Measurements from ENCODE around the gene FOXC2. TPM values are rescaled to one million over a fixed set of nuclear protein-coding genes. Genes with fewer than 3 reads are reported as not detected.
A peak's percentile ranks its signal among the peaks of the same experiment; 100 is the strongest.

FOXC2 gene
- total RNA-seq, 1 donor from 2014 or later, result not detected

DNA sequence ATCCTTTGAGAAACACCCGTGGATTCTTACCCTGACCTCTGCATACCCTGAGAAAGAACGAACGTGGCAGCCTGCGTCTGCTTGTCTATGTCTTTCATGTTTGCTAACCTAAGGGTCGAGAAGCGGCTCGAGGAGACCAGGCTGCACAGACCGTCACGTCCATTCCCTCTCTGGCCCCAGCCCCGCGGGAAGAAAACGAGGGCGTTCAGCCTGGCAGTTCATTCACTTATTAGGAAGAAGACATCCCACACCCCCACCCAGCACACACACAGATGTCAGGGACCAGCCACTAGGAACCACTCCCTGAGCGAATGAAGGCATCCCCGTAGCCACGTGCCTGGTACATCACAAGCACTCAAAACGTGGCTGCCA, 10.9 kb upstream of the FOXC2 start:
- Mint-ChIP-seq H3K4me1 (ENCODE audit: low read depth, unreplicated experiment) (peaks cover 12% of the 10 kb centered on the region), H3K9me3 (ENCODE audit: unreplicated experiment) (peaks cover 3% of the 10 kb centered on the region), H3K36me3 (ENCODE audit: unreplicated experiment) (peaks cover 6% of the 10 kb centered on the region), H3K4me3 (ENCODE audit: unreplicated experiment) (peak overlapping the region; percentile 93), H3K27ac (ENCODE audit: unreplicated experiment) (peak overlapping the region; percentile 93), H3K27me3 (ENCODE audit: unreplicated experiment) (peaks cover 5% of the 10 kb centered on the region)
- no peak for TF ChIP-seq CTCF (IDR thresholded peaks at IDR 0.05; ENCODE audit: partially characterized antibody, unreplicated experiment)
- DNase-seq, result no peak

GRCh38 chr16:86556576-86556975, 10.1 kb upstream of the FOXC2 start:
- peaks cover 12% of the 10 kb centered on the region for H3K4me1 Mint-ChIP-seq (ENCODE audit: low read depth, unreplicated experiment)
- peaks cover 5% of the 10 kb centered on the region for H3K27me3 Mint-ChIP-seq (ENCODE audit: unreplicated experiment)
- TF ChIP-seq CTCF (IDR thresholded peaks at IDR 0.05; ENCODE audit: partially characterized antibody, unreplicated experiment), result no peak
- no peak overlapping the region for H3K4me3 Mint-ChIP-seq (ENCODE audit: unreplicated experiment)
- no peak for DNase-seq
- no peak overlapping the region for H3K27ac Mint-ChIP-seq (ENCODE audit: unreplicated experiment)
- peaks cover 6% of the 10 kb centered on the region for H3K36me3 Mint-ChIP-seq (ENCODE audit: unreplicated experiment)
- H3K9me3 Mint-ChIP-seq (ENCODE audit: unreplicated experiment), result peaks cover 3% of the 10 kb centered on the region

DNA sequence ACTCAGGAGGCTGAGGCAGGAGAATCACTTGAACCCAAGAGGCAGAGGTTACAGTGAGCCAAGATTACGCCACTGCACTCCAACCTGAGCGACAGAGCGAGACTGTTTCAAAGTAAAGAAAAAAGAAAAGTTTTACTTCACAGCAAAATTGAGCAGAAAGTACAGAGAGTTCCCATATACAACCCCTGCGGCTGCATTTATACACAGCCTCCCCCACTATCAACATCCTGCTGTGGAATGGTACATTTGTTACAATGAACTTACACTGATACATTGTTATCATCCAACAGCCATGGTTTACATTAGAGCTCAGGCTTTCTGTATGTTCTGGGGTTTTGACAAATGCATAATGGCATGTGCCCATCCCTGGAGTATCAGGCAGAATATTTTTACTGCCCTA, 9.0 kb upstream of the FOXC2 start:
- Mint-ChIP-seq H3K4me3 (ENCODE audit: unreplicated experiment) (no peak overlapping the region), H3K27me3 (ENCODE audit: unreplicated experiment) (peaks cover 5% of the 10 kb centered on the region), H3K36me3 (ENCODE audit: unreplicated experiment) (peaks cover 6% of the 10 kb centered on the region), H3K27ac (ENCODE audit: unreplicated experiment) (no peak overlapping the region), H3K4me1 (ENCODE audit: low read depth, unreplicated experiment) (peaks cover 12% of the 10 kb centered on the region), H3K9me3 (ENCODE audit: unreplicated experiment) (peaks cover 3% of the 10 kb centered on the region)
- TF ChIP-seq CTCF (IDR thresholded peaks at IDR 0.05; ENCODE audit: partially characterized antibody, unreplicated experiment), result no peak
- no peak for DNase-seq

DNA sequence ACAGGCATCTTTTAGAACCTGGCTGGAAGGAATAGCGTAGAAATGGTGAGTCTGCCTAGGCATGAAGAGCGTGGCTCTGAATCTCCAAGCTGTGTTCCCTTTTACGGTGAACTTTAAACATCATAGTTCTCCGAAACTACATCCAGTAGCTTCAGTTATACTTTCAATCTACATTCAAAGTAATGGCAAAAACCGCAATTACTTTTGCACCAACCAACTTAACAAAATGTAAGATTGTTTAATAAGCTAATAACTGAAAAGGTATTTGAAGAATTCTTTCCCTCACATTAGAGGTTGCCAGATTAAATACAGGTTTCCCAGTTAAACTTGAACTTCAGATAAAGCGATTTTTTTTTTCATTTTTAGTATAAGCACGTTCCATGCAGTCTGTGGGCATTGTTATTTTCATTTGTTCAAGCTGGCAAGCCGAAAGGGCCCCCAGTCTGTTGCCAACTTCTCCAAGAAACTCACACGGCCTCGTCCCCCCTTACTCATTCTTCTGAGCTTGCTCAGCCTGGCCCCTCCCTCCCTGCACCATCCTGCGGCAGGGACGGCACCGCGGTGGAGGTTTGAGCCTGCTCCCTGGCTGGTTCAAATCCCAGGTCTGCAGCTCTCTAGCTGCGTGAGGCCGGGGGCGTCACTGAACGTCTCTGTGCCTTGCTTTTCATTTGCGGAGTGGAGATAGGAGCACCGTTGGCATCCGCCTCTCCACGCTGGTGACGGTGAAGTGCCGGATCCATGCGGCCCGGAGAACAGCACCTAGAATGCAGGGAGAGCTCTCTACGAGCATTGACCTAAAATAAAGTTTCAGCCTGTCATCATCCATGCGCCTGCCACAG, 8.1 kb upstream of the FOXC2 start:
- Mint-ChIP-seq H3K4me3 (ENCODE audit: unreplicated experiment) (no peak overlapping the region), H3K36me3 (ENCODE audit: unreplicated experiment) (peaks cover 6% of the 10 kb centered on the region), H3K9me3 (ENCODE audit: unreplicated experiment) (peaks cover 3% of the 10 kb centered on the region), H3K27ac (ENCODE audit: unreplicated experiment) (no peak overlapping the region), H3K27me3 (ENCODE audit: unreplicated experiment) (peaks cover 5% of the 10 kb centered on the region), H3K4me1 (ENCODE audit: low read depth, unreplicated experiment) (peaks cover 12% of the 10 kb centered on the region)
- no peak for TF ChIP-seq CTCF (IDR thresholded peaks at IDR 0.05; ENCODE audit: partially characterized antibody, unreplicated experiment)
- no peak for DNase-seq

- no peak for DNase-seq
- Mint-ChIP-seq H3K4me1 (ENCODE audit: low read depth, unreplicated experiment) (peaks cover 9% of the 10 kb centered on the region), H3K36me3 (ENCODE audit: unreplicated experiment) (no peaks in the 10 kb centered on the region), H3K9me3 (ENCODE audit: unreplicated experiment) (peaks cover 1% of the 10 kb centered on the region), H3K4me3 (ENCODE audit: unreplicated experiment) (no peak overlapping the region), H3K27ac (ENCODE audit: unreplicated experiment) (no peak overlapping the region), H3K27me3 (ENCODE audit: unreplicated experiment) (peaks cover 2% of the 10 kb centered on the region)
- TF ChIP-seq CTCF (IDR thresholded peaks at IDR 0.05; ENCODE audit: partially characterized antibody, unreplicated experiment), result no peak
Observed at GRCh38 chr16:86559802-86560305, 6.8 kb upstream of the FOXC2 start.
